Stimulated activated CD4-positive, alpha-beta T cell treated with anti-CD3 and anti-CD28 coated beads, Interleukin-1b, Interleukin-23, amount 100 ng/mL, for 4 hours (primary cell): ENCODE data around the gene UGT1A7.

Source experiments
- DNase-seq, 2 donors: peaks; one replicate each; pipeline ENCODE4 v3.0.0-alpha.2; 2020; ENCODE audit warnings: low read depth in 2 of 2

Gene UGT1A7

GRCh38 chr2:233817361-233817911, 135.7 kb downstream of the UGT1A7 start:
- no peak for DNase-seq

DNA sequence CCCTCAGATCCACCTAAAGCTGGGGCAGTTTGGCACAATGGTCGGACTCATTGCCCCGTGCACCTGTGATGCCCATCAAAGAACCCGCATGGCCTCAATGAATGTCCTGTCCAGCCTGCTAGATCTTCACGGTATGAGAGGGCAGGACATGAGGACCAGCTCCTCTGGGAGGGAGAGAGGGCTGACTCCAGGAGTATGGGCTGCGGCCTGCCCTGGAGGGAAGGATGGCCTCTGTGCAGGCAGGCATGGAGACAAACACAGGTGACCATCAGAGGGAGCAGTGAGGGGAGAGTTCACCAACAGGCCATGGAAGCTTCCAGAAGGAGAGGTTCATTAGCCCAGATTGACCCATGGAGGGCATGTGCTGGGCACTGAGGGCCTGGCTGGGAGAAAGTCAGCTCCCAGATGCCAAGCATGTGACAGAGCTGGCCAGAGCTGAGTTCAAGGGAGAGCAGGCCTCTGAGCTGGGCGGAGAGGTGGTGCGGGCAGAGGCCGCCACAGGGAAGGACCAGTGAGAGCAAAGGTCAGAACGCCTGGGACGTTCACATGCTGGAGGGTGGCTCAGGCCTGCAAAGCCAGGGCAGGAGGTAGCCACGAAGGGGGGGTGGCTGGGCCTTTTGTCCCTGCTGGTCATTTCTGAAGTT, 136.4 kb downstream of the UGT1A7 start:
- DNase-seq, result no peak

GRCh38 chr2:233818639-233819621, 137.2 kb downstream of the UGT1A7 start:
- no peak for DNase-seq

- DNase-seq, result no peak
These were observed 138.4 kb downstream of the UGT1A7 start for GRCh38 chr2:233819884-233820773.

- no peak for DNase-seq
These were observed 139.0 kb downstream of the UGT1A7 start for GRCh38 chr2:233820774-233821105.

DNA sequence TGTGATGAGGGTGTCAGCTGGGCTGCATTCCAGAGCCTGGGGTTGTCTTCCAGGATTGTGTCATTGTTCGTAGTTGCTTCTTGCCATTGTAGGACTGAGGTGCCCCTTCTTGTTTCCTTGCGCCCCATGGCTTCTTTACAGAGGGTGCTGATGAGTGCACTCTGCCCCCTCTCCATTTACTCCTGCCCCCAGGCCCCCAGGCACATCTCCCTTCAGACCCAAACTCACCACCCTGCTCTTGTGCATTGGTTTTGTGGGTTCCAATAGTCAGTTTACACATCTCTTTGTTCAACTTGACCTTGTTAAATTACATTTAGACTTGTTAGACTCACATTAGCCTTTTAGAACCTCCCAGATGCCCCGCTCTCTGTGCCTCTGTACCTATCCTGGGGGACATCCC, 139.5 kb downstream of the UGT1A7 start:
- DNase-seq, result no peak

- DNase-seq, result no peak
These were observed 140.0 kb downstream of the UGT1A7 start for GRCh38 chr2:233821709-233822100.

- DNase-seq, result no peak
These were observed 140.5 kb downstream of the UGT1A7 start for GRCh38 chr2:233822101-233822771.
